Aorta (tissue), 5 donors: ENCODE measurements around the gene ANKRD44. TPM values are rescaled to one million over a fixed set of nuclear protein-coding genes. Genes with fewer than 3 reads are reported as not detected.

Experiments used
- ATAC-seq: fragments of 200-7000 bp; cut with Tn5 transposase; one replicate; pipeline ENCODE4 v1.9.1; 2022; ENCODE audit warnings: moderate library complexity; ENCODE audit not compliant: low FRiP score
- DNase-seq, 2 donors: peaks; one replicate each; pipeline ENCODE4 v3.0.0-alpha.2; 2020
- H3K27ac ChIP-seq, 2 donors: one replicate each; pipeline ENCODE4 v1.5.1; 2013; ENCODE audit warnings: low read length in 2 of 2, mild to moderate bottlenecking in 2 of 2, moderate library complexity in 2 of 2, control low read depth in 1 of 2, inconsistent platforms in 1 of 2, low read depth in 1 of 2
- H3K27me3 ChIP-seq, 2 donors: one replicate each; pipeline ENCODE4 v1.6.1; 2013; ENCODE audit warnings: control low read depth in 1 of 2, low read length in 1 of 2, mild to moderate bottlenecking in 1 of 2, moderate library complexity in 1 of 2; ENCODE audit not compliant: insufficient read depth in 2 of 2, control insufficient read depth in 1 of 2
- H3K36me3 ChIP-seq, 2 donors: one replicate each; pipeline ENCODE4 v1.6.1; 2013; ENCODE audit warnings: control low read depth in 1 of 2, low read length in 1 of 2, mild to moderate bottlenecking in 1 of 2; ENCODE audit not compliant: insufficient read depth in 2 of 2, control insufficient read depth in 1 of 2
- H3K4me1 ChIP-seq, 2 donors: one replicate each; pipeline ENCODE4 v1.6.1; 2013; ENCODE audit warnings: low read length in 2 of 2, control low read depth in 1 of 2, mild to moderate bottlenecking in 1 of 2, moderate library complexity in 1 of 2; ENCODE audit not compliant: insufficient read depth in 2 of 2, control insufficient read depth in 1 of 2
- H3K4me3 ChIP-seq, 2 donors: one replicate each; pipeline ENCODE4 v1.5.1; 2013; ENCODE audit warnings: low read length in 2 of 2, control low read depth in 1 of 2, mild to moderate bottlenecking in 1 of 2
- H3K9me3 ChIP-seq: one replicate; pipeline ENCODE4 v1.6.1; 2013; ENCODE audit warnings: mild to moderate bottlenecking, low read length; ENCODE audit not compliant: control insufficient read depth
- WGBS, 2 donors: extraction: QIAGEN DNeasy Blood & Tissue Kit; methylation state at CpG; one replicate each; pipeline ENCODE4 v1.1.7; 2013; 5-methylcytosine and 5-hydroxymethylcytosine counted together
- intact Hi-C, 2 donors: fragments of 100-400 bp; cut with DNase I; formaldehyde crosslinking; loops; one replicate each; pipeline versions ENCODE4 v1.14.2 to v1.15.0; 2022
- polyA plus RNA-seq, 2 donors: library from polyadenylated mRNA; stranded (reverse); fragments of 200-250 nt; gene quantifications; one replicate each; pipeline ENCODE4 v1.2.3, GENCODE V29; 2013
- total RNA-seq, 2 donors: library from RNA; stranded (reverse); fragmentation: NEBNext Ultra II Directional; extraction: Animal tissue kit (Norgen Biotek cat#: 25700); gene quantifications; one replicate each; pipeline ENCODE4 v1.2.1, GENCODE V29; 2021
- donor health status: healthy with polysubstance abuse.
- donor health status: Bipolar disorder and iron deficiency.
- donor health status: DM: no; HTN: no; CAD: no.
- donor health status: DM: no; HTN: no; CAD: no.
- donor health status: DM: yes; HTN: yes; CAD: no.

ANKRD44 gene
- total and polyA plus RNA-seq, 4 donors: 4.5 to 62.6 (median 33.8) TPM

- peaks cover 5 to 6% of the 10 kb centered on the region in 2 donors for H3K4me1 ChIP-seq
Observed at GRCh38 chr2:197229509-197230443, 80.8 kb downstream of the ANKRD44 start.

GRCh38 chr2:197223451-197223850 is 87.1 kb downstream of the ANKRD44 start:
- DNase-seq: no peak
- no peak for ATAC-seq
- Histone ChIP-seq H3K9me3 (no peaks in the 10 kb centered on the region), H3K36me3 (no peaks in the 10 kb centered on the region), H3K27ac (no peak overlapping the region), H3K27me3 (no peaks in the 10 kb centered on the region), H3K4me1 (peaks cover 0 to 3% of the 10 kb centered on the region in 2 donors), H3K4me3 (no peak overlapping the region)
- 99 to 100% methylated on average over 2 of the region's 2 CpGs for WGBS, 2 donors
- intact Hi-C loops: no loop called here

More at GRCh38 chr2:197229509-197230443, 80.8 kb downstream of the ANKRD44 start:
- DNase-seq (no peak), ATAC-seq (no peak)
- Histone ChIP-seq H3K4me3 (no peak overlapping the region), H3K36me3 (no peaks in the 10 kb centered on the region), H3K27ac (no peak overlapping the region), H3K9me3 (no peaks in the 10 kb centered on the region), H3K27me3 (no peaks in the 10 kb centered on the region)
- intact Hi-C loops: no loop called here
- WGBS, 2 donors: 61 to 64% methylated on average over 4 of the region's 4 CpGs

DNA sequence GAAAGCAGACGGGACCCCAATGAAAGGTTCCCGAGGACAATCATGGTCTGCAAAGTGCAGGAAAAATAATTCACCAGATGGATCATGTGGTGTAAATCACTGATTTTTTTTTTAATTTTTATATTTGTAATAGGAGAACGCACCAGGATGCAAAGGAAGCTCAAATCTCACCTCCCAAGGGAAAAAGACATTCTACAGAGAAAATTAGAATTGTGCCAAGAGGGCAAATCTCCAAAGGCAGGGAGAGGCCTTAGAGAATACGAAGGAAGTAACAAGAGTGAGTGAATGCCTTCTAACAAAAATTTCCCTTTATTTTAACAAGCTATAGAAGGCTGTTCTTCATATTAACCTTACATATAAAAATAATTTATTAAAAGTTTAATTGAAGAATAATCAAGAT is 90.9 kb downstream of the ANKRD44 start:
- H3K27me3 ChIP-seq: no peaks in the 10 kb centered on the region
- no peak overlapping the region for H3K4me3 ChIP-seq
- intact Hi-C loops: no loop called here
- H3K36me3 ChIP-seq: no peaks in the 10 kb centered on the region
- peaks cover 2 to 13% of the 10 kb centered on the region in 2 donors for H3K4me1 ChIP-seq
- no peak for ATAC-seq
- WGBS, 2 donors: 30 to 39% methylated on average over 4 of the region's 4 CpGs
- H3K9me3 ChIP-seq: no peaks in the 10 kb centered on the region
- H3K27ac ChIP-seq: no peak overlapping the region
- no peak for DNase-seq

GRCh38 chr2:197217541-197217940 is 93.0 kb downstream of the ANKRD44 start:
- H3K9me3 ChIP-seq: no peaks in the 10 kb centered on the region
- H3K4me3 ChIP-seq: no peak overlapping the region
- H3K36me3 ChIP-seq: no peaks in the 10 kb centered on the region
- H3K4me1 ChIP-seq: peaks cover 5 to 17% of the 10 kb centered on the region in 2 donors
- intact Hi-C loops: no loop called here
- no peaks in the 10 kb centered on the region for H3K27me3 ChIP-seq
- DNase-seq (no peak), ATAC-seq (no peak)
- no peak overlapping the region for H3K27ac ChIP-seq
- 25 to 33% methylated on average over 2 of the region's 2 CpGs for WGBS, 2 donors

GRCh38 chr2:197216361-197216979 is 94.1 kb downstream of the ANKRD44 start:
- no peaks in the 10 kb centered on the region for H3K27me3 ChIP-seq
- peaks cover 8 to 17% of the 10 kb centered on the region in 2 donors for H3K4me1 ChIP-seq
- H3K4me3 ChIP-seq: no peak overlapping the region
- intact Hi-C loops: no loop called here
- 48 to 50% methylated on average over 5 of the region's 5 CpGs for WGBS, 2 donors
- no peak for ATAC-seq
- no peaks in the 10 kb centered on the region for H3K9me3 ChIP-seq
- DNase-seq: no peak
- H3K36me3 ChIP-seq: no peaks in the 10 kb centered on the region
- H3K27ac ChIP-seq: no peak overlapping the region

GRCh38 chr2:197215748-197216360 is 94.7 kb downstream of the ANKRD44 start:
- ATAC-seq (no peak), DNase-seq (no peak)
- Histone ChIP-seq H3K9me3 (no peaks in the 10 kb centered on the region), H3K27ac (no peak overlapping the region), H3K27me3 (no peaks in the 10 kb centered on the region), H3K4me3 (no peak overlapping the region), H3K36me3 (no peaks in the 10 kb centered on the region), H3K4me1 (peaks cover 8 to 17% of the 10 kb centered on the region in 2 donors)
- intact Hi-C loops: no loop called here
- WGBS, 2 donors: 84 to 85% methylated on average over 3 of the region's 3 CpGs

DNA sequence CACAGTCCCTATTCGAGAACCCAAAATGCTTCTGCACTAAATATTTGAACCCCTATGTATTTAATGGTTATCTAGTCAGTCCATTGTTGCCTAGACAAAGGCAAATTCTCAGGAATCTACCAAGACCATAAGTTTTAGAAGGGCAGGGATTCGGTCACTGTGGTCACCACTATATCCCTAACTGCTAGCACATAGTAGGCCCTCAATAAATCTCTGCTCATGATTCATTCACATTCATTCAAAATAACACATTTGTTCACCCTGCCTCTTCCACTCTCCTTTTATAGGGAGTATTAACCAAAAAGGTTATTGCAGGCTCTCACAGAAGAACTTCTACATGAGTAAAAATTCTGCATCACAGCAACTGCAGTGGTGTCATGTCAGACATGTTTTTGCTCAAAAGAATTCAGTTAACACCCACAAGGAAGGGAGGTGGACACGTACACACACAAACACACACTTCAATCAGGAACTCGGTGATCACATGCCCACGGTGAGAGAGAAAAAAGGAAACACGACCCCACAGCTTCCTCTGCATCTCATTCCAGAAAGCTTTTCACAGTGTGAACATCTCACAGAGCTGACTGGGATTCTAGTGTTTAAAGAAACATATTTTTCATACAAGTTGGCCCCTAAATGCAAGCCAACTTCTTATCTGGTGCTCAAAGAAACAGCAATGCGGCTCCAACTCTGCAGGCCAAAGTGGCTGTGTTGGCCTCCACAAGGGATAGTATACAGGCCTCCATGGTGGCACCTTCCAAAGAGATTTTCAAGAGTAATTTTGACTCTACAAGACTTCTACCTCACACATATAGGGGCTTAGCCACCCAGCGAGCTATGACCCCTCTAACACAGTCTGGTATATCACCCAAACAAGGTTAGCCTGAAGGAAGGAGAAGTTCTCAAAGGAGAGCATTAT is 98.0 kb downstream of the ANKRD44 start:
- intact Hi-C loops: no loop called here
- 25 to 29% methylated on average over 8 of the region's 8 CpGs for WGBS, 2 donors
- DNase-seq (no peak), ATAC-seq (peak; percentile 20)
- H3K27ac ChIP-seq: peak overlapping the region; percentile 86 to 90
- peaks cover 7 to 13% of the 10 kb centered on the region in 2 donors for H3K4me1 ChIP-seq
- no peaks in the 10 kb centered on the region for H3K27me3 ChIP-seq
- H3K9me3 ChIP-seq: no peaks in the 10 kb centered on the region
- no peak overlapping the region for H3K4me3 ChIP-seq
- H3K36me3 ChIP-seq: no peaks in the 10 kb centered on the region

DNA sequence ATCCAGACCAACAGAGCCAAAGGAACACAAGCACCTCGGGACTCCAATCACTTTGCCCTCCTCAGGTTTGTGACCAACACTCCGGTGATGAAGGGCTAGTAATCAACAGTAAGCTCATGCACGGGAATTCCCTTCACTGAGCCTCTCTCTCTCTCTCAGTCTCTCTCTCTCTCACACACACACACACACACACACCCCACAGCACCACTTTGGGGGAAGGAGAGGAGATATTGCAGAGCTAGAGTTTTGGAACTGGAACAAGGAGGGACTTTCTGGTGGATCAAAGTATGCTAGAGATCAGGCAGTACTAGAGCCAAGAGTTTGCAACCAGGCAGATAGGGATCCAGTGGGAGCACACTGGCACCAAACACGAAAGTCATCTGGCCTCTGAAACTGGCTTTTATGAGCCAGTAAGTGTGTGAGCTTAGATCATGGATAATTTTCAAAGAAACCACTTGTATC is 98.7 kb downstream of the ANKRD44 start:
- peak overlapping the region; percentile 14 to 40 for H3K27ac ChIP-seq
- DNase-seq (no peak), ATAC-seq (no peak)
- WGBS, 2 donors: 53 to 56% methylated on average over 4 of the region's 4 CpGs
- no peaks in the 10 kb centered on the region for H3K9me3 ChIP-seq
- intact Hi-C loops: no loop called here
- H3K27me3 ChIP-seq: no peaks in the 10 kb centered on the region
- H3K4me3 ChIP-seq: no peak overlapping the region
- peaks cover 9 to 14% of the 10 kb centered on the region in 2 donors for H3K4me1 ChIP-seq
- H3K36me3 ChIP-seq: no peaks in the 10 kb centered on the region
